Fibroblast of skin of back (primary cell): ENCODE measurements around the gene HOXD10.

ENCODE experiments used
- DNase-seq: peaks from one replicate; pipeline ENCODE4 v3.0.0-alpha.2; 2013

The HOXD10 gene

DNA sequence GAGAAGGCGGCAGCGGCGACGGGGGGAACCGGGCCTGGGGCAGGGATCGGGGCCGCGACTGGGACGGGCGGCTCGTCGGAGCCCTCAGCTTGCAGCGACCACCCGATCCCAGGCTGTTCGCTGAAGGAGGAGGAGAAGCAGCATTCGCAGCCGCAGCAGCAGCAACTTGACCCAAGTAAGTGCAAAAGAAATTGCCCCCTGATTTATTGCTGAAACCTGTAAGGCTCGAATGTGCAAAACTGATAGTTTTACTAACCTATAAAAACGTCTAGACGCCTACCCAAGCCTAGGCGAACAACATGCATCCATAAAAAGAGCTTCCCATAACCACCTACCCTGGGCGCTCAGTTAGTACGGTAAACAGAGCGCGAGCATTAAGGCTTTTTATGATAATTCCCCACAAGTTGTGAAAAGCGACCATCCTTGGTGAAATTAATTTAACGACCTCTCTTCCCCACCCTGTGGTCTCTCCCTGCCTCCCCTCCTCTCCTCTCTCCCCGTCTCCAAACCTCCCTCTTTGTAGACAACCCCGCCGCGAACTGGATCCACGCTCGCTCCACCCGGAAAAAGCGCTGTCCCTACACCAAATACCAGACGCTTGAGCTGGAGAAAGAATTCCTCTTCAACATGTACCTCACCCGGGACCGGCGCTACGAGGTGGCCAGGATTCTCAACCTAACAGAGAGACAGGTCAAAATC lies 7.0 kb downstream of the HOXD10 start:
- DNase-seq = no peak

DNA sequence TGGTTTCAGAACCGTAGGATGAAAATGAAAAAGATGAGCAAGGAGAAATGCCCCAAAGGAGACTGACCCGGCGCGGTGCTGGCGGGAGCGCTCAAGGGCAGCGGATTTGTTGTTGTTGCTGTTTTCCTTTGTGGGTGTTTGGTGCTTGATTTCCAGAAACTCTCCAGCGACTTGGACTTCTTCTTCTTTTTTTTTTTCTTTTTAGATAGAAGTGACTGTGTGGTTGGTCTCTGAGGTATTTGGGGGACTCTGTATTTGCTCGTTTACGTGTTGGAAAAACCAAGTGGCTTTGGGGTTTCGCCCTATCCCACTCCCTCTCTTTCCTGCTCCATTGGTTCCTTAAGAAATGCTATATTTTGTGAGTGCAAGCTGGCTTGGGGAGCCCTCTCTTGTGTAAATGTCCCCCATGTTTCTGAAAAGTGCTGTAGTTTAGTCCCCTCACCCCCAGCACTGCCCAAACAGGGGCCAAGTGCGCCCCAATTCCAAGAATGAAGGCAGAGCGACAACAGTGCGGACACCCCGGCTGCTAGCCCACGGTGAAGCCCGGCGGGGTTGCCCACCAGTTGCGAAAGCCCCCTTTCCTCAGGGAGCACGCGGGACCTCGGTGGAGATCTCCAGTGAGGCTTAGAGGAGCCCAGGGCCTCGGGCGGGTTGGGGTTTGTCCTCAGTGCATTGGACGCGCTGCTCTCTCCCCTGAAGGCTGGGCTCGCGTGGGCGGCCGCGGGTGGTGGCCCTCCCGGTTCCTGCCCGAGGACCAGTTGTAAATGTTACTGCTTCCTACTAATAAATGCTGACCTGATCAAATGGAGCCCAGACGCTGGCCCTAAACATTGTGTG lies 7.8 kb downstream of the HOXD10 start:
- no peak for DNase-seq

- no peak for DNase-seq
Measured at GRCh38 chr2:176124947-176125771, 8.6 kb downstream of the HOXD10 start.

GRCh38 chr2:176125772-176126054 lies 9.1 kb downstream of the HOXD10 start:
- no peak for DNase-seq

- peak; percentile 65 for DNase-seq
Measured at GRCh38 chr2:176126929-176127773, 10.6 kb downstream of the HOXD10 start.

GRCh38 chr2:176127774-176128072 lies 11.1 kb downstream of the HOXD10 start:
- no peak for DNase-seq

DNA sequence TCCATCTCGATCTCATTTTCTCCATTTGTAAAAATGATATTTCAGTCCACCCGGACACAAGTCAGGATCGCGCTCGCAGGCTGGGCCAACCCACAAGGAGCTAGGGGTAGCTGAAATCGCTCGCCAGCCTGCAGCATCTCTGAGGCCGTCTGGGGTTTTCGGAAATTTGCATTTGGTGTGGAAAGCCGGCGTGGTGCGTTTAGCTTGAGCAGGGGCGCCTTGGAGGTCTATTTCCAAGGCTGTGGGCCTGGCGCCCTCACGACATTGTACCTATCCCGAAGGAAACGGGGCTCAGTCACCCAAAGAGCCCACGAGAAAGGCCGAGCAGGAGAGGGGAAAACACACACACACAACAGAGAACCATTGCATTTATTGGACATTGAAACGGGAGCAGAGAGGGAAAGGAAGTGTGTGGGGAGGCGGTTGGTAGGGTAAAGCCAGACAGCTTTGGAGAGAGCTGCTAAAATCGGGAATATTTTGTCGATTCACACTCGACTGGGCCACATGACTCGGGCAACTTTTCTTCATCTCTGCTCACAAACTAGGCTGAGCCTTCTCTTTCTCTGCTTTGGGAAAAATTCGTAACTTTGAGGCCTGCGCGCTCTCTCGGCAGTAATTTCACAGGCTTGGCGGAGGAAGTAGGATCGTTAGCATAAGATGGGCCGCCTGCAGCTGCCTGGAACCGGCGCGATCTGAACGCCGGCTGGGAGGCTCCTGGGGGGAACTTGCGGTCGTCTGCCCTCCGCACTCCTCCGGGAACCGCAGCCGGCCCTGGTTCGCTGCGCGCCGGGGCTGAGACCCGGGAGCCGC lies 11.8 kb downstream of the HOXD10 start:
- DNase-seq = peak; percentile 61

DNA sequence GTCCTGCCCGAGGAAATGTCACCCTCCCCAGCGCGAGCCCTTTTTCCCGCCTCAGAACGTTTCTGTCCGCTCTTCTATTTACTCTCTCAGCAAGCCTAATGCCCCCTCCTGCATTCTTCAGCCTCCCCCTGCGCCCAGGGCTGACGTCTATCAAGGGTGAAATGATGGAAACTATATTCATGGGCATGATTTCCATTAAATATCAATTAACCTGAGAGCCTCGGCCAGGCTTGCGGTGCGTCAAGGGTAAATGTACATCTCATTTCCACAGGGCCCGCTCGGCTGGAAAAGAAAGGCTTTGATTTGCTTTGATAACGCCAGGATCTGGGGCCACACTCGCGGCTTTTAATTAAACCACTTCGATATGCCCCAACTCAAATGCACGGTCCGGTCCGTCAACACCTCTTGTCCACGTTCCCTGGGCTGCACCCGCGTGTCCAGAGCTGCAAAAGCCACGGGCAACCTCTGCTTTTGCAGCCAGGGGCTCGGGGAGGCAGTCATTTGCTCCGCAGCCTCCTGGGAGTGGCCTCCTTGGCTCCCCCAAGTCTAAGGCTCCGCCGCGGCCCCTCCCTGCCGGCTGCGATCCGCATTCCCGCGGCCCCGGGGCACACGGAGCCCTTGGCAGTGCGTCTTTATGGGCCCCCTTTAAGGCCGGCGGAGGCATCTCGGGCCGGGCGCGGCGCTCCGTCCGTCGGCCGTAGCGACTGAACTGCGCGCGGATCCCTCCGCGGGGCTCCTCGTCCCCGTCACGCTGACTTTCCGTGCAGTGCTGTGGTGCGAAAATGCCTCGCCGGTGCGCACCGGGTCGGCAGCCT lies 12.6 kb downstream of the HOXD10 start, which contains the start of gene HOXD8:
Gene HOXD8 (plus strand): TSS at position 724 of the 815 bp plus-strand sequence. CDS start 662 bp downstream, outside the sequence.
- DNase-seq = peak; percentile 92

DNA sequence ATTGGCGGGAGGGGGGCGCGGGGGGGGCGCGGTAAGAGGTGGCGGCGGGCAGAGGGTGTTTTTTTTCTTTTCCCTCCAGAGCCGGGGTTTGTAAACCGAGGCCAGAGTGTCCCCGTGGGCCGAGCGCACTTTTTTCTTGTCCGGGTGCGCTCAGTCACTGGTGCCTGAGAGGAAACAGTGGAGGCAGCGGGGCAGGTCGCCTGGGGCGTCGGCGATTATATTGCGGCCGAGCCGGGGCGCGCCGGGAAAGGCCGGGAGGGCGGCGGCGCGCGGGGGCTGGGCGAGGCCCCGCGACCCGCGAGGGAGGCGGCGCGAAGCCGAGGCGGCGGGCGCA lies 13.2 kb downstream of the HOXD10 start:
- DNase-seq = no peak

DNA sequence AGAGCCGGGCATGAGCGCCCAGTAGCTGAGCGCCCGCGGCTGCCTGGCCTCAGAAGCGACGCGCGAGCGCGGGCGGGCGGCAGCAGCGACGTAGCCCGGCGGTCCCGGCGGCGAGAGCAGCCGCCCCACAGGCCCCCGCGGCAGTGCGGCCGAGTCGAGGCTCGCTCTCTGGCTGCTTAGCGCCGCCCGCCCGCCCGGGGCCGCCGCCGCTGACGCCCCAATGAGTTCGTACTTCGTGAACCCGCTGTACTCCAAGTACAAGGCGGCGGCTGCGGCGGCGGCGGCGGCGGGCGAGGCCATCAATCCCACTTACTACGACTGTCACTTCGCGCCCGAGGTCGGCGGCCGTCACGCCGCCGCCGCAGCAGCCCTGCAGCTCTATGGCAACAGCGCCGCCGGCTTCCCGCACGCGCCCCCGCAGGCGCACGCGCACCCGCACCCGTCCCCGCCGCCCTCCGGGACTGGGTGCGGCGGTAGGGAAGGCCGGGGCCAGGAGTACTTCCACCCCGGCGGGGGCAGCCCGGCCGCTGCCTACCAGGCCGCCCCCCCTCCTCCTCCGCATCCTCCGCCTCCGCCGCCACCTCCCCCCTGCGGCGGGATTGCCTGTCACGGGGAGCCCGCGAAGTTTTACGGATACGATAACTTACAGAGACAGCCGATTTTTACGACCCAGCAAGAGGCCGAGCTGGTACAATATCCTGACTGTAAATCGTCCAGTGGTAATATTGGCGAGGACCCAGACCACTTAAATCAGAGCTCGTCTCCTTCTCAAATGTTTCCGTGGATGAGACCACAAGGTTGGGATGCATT lies 13.8 kb downstream of the HOXD10 start:
- DNase-seq = peak; percentile 76

GRCh38 chr2:176130957-176131847 lies 14.6 kb downstream of the HOXD10 start:
- DNase-seq = no peak

DNA sequence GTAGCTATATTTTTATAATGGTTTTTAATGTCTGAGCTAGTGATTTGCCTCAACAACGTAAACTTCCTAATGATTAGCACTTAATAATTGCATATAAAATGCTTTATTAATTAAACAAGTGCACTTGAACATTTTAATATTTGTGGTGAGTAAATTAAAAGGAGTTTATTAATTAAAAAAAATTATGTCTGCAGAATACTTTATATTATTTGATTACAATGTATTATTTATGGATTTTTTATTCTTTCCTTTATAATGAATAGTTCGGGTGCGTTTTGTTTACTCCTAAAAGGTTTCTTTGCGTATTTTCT lies 15.2 kb downstream of the HOXD10 start:
- DNase-seq = no peak

DNA sequence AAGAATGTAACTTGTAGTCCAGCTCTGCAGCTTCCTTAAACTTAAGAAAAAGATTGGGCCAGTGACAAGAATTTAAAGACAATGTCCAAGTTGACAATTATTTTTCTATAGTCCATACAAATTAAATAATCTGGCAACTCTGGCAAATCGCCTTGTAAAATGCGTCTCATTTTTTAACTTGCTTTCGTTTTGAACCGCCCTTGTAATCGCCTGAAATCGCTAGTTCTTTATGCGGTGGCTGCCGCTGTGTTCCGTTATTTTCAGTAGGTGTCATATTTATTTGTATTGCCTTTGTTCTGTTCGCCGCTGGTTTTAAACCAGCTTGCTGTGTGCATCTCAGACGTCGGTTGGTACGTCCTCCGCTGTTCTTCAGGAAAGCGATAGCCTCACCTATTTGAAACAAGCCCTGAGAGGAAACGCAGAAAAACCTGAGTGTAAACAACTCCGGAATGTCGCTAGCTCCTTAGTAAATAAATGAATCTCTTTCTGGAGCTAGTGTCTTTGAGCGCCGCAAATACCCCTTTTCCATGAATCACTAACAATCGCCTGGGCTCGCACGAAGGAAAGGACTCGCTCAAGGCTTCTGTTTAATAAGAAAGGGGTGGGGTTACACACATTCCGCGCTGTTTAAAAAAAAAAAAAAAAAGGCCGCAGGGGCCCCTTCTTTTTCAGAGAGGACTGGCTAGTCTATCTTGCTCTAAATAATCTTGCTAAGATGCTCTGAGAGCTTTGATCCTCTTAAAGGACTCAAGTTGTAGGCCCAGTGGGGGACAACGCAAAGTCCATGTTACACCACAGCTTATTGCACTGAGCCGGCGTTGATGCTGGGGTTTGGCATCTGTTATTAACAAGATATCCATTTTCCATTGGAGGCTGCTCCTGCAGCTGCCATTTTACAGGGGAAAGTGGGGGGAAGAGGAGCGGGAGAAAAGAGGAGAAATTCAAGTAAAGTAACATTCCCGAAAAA lies 15.9 kb downstream of the HOXD10 start:
- peak; percentile 86 for DNase-seq

- no peak for DNase-seq
Measured at GRCh38 chr2:176133389-176133788, 16.8 kb downstream of the HOXD10 start.

DNA sequence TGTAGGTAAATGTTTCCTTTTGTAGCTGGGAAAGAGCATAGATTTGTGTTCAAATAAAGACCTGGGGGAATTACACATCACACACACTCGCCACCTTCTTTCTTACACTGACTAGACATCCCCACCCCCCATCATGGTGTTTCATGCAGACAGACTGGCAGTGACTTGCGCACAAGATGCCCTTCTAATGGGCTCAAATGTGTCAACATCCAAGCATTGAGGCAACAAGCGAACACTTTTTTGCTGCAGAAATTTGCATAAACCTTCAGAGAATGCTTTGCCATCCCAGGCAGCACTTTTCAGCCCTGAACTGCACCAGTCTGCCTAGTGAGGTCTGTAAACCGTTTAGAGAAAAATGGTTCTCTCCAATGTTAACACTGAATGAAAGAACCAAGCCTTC lies 17.5 kb downstream of the HOXD10 start:
- no peak for DNase-seq

GRCh38 chr2:176135035-176135440 lies 18.5 kb downstream of the HOXD10 start:
- DNase-seq = peak; percentile 70

DNA sequence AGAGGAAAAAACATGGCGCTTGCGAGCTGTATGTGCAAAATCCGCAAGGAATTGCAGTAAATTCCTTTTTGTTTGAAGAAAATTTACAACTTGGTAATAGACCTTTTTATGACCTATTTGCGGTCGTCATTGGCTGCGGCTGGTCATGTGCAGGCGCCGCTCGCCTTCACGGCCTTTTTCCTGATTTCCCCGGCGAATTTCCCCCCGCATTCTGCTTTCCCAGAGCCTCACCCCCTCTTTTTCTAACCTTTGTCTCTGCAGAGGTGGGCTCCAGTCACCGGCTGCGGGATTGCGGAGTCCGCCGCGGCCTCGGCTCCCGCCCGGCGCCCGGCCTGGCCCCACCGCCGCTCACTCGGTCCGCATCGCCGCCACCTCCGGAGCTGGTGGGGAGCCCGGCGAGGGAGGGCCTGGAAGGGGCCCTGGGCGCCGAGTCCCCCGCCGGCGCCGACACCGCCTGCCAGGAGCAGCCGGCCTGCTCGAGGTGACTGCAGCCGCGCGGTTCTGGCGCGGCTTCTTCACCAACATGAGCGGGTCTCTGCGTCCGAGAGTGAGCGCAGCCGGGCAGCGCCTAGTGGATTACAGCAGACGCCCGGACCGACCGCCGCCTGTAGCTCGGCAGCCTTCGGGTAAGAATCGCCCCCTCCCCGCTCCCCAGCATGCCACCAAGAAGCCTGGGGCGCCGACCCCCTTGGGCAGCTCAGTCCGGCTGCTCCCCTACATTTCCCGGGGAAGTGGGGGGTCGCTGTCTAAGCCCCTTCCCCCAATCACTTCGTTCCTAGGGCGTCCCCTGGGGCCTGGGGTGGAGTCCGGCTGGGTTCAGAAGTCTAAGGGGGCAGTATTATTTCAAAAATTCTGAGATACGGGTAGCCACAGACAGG lies 20.0 kb downstream of the HOXD10 start:
- DNase-seq = peak; percentile 61
